SK-N-SH (cell line): ENCODE results near the gene CDC42SE2.

Experiments
- ELF1 ChIP-seq: IDR thresholded peaks from 2 replicates; pipeline ENCODE4 v1.4.0; 2012
- EP300 ChIP-seq, 2 experiments: IDR thresholded peaks; 2 replicates each; pipeline versions ENCODE4 v1.4.0 to v1.6.1; 2012; ENCODE audit warnings: borderline replicate concordance in 1 of 2, low read depth in 1 of 2, low read length in 1 of 2
- EZH2phosphoT487 ChIP-seq: fragments of 200-600 bp; sonication (generic); IDR thresholded peaks from 2 replicates; pipeline ENCODE4 v1.6.1; 2017; ENCODE audit warnings: low read depth, mixed run types, mild to moderate bottlenecking, antibody characterized with exemption, moderate library complexity, borderline replicate concordance
- FOSL2 ChIP-seq: IDR thresholded peaks from 2 replicates; pipeline ENCODE4 v1.4.0; 2012; ENCODE audit warnings: low read depth, mild to moderate bottlenecking, moderate library complexity, borderline replicate concordance
- MXI1 ChIP-seq: IDR thresholded peaks from 2 replicates; pipeline ENCODE4 v1.6.1; 2012; ENCODE audit warnings: mild to moderate bottlenecking, low read depth, low read length, improper control_type of control experiment
- POLR2AphosphoS5 ChIP-seq: IDR thresholded peaks from 2 replicates; pipeline ENCODE4 v1.6.1; 2012; ENCODE audit warnings: low read depth, low read length
- RFX5 ChIP-seq: IDR thresholded peaks from 2 replicates; pipeline ENCODE4 v1.6.1; 2012; ENCODE audit warnings: mild to moderate bottlenecking, improper control_type of control experiment, low read length
- TCF12 ChIP-seq: IDR thresholded peaks from 2 replicates; pipeline ENCODE4 v1.4.0; 2012
- YY1 ChIP-seq: IDR thresholded peaks from 2 replicates; pipeline ENCODE4 v1.4.0; 2012; ENCODE audit warnings: low read depth, mild to moderate bottlenecking
- TF ChIP-seq, protein P1 (sequence below): fragments of 200-600 bp; sonication (generic); IDR thresholded peaks from 2 replicates; pipeline ENCODE4 v1.6.1; 2017; ENCODE audit warnings: antibody characterized with exemption, mild to moderate bottlenecking, moderate library complexity
- TF ChIP-seq, protein P2 (sequence below): IDR thresholded peaks from 2 replicates; pipeline ENCODE4 v1.4.0; 2012; ENCODE audit warnings: low read depth, borderline replicate concordance
- TF ChIP-seq, protein P3 (sequence below): IDR thresholded peaks from 2 replicates; pipeline ENCODE4 v1.6.1; 2012; ENCODE audit warnings: mild to moderate bottlenecking, low read depth, low read length, moderate library complexity
- TF ChIP-seq, protein P4 (sequence below): IDR thresholded peaks from 2 replicates; pipeline ENCODE4; 2012

DNA sequence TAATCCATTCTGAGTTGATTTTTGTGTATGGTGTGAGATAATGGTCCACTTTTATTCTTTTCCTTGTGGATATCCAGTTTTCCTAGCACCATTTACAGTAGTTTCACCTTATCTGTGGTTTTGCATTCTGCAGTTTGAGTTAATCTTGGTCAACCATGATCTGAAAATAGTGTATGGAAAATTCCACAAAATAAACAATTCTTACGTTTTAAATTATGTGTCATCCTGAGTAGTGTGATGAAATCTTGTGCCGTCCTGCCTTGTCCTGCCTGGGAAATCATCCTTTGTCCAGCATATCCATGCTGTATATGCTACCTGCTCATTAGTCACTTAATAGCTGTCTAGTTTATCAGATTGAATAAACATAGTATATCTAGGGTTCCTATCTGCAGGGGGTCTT lies 42.1 kb downstream of the CDC42SE2 start:
- TF ChIP-seq, protein P1, sequence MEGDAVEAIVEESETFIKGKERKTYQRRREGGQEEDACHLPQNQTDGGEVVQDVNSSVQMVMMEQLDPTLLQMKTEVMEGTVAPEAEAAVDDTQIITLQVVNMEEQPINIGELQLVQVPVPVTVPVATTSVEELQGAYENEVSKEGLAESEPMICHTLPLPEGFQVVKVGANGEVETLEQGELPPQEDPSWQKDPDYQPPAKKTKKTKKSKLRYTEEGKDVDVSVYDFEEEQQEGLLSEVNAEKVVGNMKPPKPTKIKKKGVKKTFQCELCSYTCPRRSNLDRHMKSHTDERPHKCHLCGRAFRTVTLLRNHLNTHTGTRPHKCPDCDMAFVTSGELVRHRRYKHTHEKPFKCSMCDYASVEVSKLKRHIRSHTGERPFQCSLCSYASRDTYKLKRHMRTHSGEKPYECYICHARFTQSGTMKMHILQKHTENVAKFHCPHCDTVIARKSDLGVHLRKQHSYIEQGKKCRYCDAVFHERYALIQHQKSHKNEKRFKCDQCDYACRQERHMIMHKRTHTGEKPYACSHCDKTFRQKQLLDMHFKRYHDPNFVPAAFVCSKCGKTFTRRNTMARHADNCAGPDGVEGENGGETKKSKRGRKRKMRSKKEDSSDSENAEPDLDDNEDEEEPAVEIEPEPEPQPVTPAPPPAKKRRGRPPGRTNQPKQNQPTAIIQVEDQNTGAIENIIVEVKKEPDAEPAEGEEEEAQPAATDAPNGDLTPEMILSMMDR: no peak
- no peak for TF ChIP-seq ELF1
- TF ChIP-seq, protein P2, sequence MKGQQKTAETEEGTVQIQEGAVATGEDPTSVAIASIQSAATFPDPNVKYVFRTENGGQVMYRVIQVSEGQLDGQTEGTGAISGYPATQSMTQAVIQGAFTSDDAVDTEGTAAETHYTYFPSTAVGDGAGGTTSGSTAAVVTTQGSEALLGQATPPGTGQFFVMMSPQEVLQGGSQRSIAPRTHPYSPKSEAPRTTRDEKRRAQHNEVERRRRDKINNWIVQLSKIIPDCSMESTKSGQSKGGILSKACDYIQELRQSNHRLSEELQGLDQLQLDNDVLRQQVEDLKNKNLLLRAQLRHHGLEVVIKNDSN: no peak
- TF ChIP-seq, protein P3, sequence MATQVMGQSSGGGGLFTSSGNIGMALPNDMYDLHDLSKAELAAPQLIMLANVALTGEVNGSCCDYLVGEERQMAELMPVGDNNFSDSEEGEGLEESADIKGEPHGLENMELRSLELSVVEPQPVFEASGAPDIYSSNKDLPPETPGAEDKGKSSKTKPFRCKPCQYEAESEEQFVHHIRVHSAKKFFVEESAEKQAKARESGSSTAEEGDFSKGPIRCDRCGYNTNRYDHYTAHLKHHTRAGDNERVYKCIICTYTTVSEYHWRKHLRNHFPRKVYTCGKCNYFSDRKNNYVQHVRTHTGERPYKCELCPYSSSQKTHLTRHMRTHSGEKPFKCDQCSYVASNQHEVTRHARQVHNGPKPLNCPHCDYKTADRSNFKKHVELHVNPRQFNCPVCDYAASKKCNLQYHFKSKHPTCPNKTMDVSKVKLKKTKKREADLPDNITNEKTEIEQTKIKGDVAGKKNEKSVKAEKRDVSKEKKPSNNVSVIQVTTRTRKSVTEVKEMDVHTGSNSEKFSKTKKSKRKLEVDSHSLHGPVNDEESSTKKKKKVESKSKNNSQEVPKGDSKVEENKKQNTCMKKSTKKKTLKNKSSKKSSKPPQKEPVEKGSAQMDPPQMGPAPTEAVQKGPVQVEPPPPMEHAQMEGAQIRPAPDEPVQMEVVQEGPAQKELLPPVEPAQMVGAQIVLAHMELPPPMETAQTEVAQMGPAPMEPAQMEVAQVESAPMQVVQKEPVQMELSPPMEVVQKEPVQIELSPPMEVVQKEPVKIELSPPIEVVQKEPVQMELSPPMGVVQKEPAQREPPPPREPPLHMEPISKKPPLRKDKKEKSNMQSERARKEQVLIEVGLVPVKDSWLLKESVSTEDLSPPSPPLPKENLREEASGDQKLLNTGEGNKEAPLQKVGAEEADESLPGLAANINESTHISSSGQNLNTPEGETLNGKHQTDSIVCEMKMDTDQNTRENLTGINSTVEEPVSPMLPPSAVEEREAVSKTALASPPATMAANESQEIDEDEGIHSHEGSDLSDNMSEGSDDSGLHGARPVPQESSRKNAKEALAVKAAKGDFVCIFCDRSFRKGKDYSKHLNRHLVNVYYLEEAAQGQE: no peak
- TF ChIP-seq RFX5: no peak
- TF ChIP-seq EP300 (IDR thresholded peaks at IDR 0.05; ENCODE audit: borderline replicate concordance in 1 of 2, low read depth in 1 of 2, low read length in 1 of 2): no peak
- TF ChIP-seq EZH2phosphoT487: no peak
- TF ChIP-seq, protein P4, sequence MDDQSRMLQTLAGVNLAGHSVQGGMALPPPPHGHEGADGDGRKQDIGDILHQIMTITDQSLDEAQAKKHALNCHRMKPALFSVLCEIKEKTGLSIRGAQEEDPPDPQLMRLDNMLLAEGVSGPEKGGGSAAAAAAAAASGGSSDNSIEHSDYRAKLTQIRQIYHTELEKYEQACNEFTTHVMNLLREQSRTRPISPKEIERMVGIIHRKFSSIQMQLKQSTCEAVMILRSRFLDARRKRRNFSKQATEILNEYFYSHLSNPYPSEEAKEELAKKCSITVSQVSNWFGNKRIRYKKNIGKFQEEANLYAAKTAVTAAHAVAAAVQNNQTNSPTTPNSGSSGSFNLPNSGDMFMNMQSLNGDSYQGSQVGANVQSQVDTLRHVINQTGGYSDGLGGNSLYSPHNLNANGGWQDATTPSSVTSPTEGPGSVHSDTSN: no peak
- TF ChIP-seq MXI1: no peak
- TF ChIP-seq POLR2AphosphoS5: no peak
- TF ChIP-seq TCF12: no peak
- TF ChIP-seq FOSL2: no peak
- no peak for TF ChIP-seq YY1
